NCI-H2196 treated with DMSO at 0.1 percent for 48 hours (cell line): ENCODE measurements around the gene PPP1R13L.
A peak's percentile ranks its signal among the peaks of the same experiment; 100 is the strongest.
"Not testable (repeated sequence)": the region's sequence is repeated elsewhere in the genome, so short reads cannot be mapped to it uniquely, and the experiment has no call there.

Experiments
- DNase-seq: peaks from one replicate; lab custom pipeline; 2025; ENCODE audit not compliant: unreplicated experiment; lab: John Stamatoyannopoulos, UW

Gene PPP1R13L

DNA sequence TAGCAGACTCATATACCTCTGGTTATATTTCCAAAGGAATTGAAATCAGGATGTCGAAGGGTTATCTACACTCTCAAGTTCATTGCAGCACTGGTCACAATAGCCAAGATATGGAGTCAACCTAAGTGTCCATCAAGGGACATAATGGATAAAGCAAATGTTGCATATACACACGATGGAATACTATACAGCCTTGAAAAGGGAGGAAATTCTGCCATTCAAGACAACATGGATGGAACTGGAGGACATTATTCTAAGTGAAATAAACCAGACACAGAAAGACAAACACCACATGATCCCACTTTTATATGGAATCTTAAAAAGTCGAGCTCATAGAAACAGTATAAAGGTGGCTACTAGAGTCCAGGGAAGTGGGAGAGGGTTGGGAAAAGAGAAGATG lies 32.5 kb upstream of the PPP1R13L start:
- no peak for DNase-seq

GRCh38 chr19:45432543-45432942 lies 27.7 kb upstream of the PPP1R13L start:
- not testable (repeated sequence) for DNase-seq

DNA sequence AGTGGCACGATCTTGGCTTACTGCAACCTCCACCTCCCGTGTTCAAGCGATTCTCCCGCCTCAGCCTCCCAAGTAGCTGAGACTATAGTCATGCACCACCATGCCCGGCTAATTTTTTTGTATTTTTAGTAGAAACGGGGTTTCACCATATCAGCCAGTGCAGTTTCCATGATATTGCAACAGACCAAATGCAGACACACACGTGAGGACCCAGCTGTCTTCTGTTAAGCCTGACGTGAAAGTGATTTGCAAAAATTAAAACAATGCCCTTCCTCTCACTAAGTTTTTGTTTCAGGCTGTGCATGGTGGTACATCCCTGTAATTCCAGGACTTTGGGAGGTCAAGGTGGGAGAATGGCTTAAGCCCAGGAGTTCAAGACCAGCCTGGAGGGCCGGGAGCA lies 26.1 kb upstream of the PPP1R13L start:
- DNase-seq = not testable (repeated sequence)

GRCh38 chr19:45429896-45430295 lies 25.0 kb upstream of the PPP1R13L start:
- DNase-seq = not testable (repeated sequence)

- no peak for DNase-seq
These were observed 23.7 kb upstream of the PPP1R13L start for GRCh38 chr19:45428384-45429231.

DNA sequence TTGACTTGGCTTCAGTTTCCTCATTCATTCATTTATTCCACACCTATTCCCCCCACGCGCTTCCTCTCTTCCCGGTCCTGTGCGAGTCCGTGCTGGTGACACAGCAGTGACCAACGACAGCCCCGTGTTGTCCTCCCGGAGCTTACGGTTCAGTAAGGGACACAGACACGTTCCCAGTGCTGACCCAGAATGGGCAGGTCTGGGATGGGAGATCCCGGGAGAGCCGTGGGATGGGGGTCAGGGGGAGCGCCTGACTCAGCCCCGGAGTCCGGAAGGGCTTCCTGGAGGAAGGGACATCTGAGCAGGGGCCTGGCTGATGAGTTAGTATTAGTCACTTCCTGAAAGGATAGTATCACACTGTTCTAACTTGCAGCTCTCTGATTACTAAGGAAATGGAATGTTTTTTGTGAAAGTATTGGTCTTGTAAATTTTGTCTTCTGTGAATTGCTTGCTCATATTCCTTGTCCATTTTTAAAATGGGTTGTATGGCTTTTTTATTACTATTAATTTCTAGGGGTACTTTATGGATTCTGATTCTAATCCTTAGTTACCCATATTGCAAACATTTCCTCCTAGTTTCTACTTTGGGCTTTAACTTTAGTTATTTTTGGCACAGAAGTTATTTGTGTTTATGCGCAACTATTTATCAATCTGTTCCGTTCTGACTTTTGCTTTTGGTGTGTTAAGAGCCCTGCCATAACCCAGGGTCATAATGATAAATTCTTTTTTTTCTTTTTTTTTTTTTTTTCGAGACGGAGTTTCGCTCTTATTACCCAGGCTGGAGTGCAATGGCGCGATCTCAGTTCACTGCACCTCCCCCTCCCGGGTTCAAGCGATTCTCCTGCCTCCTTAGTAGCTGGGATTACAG lies 19.6 kb upstream of the PPP1R13L start:
- DNase-seq = no peak

DNA sequence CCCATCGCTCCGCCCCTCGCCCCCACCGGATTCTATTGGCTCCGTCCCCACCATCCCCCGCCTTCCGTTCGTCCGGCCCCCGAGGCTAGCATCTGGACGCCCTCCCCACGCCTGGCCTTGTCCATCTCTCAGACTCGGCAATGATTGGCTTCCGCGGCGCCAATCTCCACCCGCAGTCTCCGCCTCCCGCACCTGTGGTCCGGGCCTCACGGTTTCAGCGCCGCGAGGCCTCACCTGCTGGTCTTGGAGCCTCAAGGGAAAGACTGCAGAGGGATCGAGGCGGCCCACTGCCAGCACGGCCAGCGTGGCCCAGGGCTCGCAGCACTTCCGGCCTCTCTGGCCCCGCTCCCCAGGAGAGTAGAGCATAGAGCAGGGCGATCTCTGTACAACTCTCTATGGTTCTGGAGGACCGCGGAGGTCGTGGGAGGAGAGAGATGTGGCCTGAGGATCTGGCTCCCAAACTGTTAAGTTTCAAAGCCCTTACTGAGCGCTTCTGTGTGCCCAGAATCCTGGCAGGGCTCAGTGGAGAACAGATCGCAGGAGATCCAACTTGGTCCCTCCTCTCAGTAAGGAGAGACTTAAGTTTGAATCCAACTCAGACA lies 18.8 kb upstream of the PPP1R13L start, which contains the start of gene ERCC1:
ERCC1 (minus strand) TSS at position 329 of the 602 bp plus-strand sequence. CDS start 543 bp downstream, outside the sequence.
- DNase-seq = peak; percentile 98

GRCh38 chr19:45423033-45423588 lies 18.2 kb upstream of the PPP1R13L start:
- no peak for DNase-seq

DNA sequence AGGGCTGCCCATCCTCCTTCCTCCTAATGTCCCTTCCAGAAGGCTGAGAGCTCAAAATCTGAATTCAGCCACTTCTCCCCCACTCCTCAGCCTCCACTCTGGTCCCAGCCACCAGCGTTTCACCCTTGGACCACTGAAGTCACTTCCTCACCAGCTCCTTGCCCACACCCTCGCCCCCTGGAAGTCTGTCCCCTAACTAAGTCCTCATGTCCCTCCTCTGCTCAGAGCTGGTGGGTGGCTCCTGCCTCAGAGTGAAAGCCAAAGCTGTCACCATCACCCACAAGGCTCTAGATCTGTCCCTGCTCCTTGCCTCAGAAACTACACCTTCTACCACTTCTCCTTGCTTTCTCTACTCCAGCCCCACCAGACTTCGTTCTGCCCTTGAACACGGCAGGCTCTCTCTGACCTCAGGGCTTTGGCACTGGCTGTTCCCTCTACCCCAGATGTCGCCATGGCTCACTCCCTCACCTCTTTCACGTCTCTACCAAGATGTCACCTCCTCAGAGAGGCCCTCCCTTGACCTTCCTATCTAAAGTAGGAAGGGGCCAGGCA lies 17.2 kb upstream of the PPP1R13L start:
- no peak for DNase-seq

DNA sequence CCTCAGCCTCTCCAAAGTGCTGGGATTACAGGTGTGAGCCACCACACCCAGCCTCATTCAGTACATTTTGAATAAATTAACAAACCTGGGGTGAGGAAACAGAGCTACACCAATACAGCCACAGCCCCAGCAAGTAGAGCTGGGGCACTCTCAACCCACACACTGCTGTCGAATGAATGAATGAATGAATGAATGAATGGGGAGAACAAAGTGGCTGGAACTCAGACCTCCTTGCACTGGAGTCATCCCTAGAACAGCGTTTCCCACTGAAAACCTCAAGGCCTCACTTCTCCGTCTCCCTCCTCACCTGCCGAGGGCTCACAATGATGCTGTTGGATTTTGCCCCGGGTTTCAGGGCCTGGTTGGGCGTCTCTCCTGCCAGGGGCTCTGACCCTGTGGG lies 16.0 kb upstream of the PPP1R13L start:
- DNase-seq = no peak

DNA sequence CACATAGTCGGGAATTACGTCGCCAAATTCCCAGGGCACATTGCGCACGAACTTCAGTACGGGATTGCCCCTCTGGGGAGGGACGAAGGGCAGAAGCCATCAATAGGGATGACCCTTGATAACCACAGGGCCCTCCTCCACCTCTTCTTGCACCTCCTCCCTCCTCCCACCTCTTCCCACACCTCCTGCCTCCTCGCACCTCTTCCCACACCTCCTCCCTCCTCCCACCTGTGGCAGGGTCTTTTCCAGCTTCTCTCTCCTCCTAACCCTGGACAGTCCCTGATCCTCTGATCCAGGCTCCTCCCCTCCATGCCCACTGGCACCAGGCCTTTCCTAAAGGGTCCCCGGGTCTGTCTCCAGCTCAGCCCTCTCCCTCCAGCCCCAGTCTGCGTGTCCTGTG lies 15.5 kb upstream of the PPP1R13L start:
- DNase-seq = no peak

DNA sequence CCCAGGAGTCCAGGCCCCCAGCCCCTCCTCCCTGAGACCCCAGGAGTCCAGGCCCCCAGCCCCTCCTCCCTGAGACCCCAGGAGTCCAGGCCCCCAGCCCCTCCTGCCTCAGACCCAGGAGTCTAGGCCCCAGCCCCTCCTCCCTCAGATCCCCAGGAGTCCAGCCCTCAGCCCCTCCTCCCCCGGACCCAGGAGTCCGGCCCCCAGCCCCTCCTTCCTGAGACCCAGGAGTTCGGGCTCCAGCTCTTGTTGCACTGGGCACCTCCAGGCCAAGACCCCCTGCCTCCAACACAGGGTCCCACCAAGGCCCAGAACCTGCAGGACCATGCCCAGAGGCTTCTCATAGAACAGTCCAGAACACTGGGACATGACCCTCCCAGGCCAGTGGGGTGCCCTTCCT lies 15.0 kb upstream of the PPP1R13L start:
- DNase-seq = no peak

GRCh38 chr19:45419396-45419795 lies 14.5 kb upstream of the PPP1R13L start:
- DNase-seq = no peak

DNA sequence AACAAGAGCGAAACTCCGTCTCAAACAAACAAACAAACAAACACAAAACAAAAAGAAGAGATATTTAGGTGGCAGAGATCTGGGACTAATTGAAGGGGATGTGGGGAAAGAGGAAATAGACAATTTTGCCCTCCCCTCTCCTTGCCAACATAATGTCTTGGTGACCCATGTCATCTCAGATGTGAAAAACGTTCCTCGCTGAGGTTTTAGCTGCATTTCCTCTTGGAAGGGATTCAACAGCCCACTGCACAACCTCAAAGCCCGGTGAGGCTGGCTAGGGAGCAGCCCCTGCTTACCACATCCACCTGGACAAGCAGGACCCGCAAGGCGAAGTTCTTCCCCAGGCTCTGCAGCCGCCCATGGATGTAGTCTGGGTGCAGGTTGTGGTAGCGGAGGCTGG lies 13.9 kb upstream of the PPP1R13L start:
- DNase-seq = no peak

DNA sequence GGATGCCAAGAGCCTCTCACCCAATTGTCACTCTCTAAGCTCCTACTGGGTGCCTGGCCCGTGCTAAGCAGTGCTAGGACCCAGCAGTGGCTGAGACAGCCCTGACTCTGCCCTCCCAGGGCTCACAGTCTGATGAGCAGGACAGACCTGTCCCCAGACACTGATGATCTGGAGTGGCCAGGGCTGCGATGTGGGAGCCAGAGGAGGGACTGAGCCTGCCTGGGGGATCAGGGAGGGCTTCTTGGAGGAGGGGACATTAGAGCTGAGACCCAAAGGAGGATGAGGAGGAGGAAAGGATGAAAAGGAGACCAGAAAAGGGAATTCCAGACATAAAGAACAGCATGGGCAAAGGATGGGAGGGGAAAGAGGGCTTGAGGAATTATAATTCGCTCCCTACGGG lies 12.3 kb upstream of the PPP1R13L start:
- no peak for DNase-seq

GRCh38 chr19:45414468-45414867 lies 9.6 kb upstream of the PPP1R13L start:
- no peak for DNase-seq

GRCh38 chr19:45413497-45413896 lies 8.6 kb upstream of the PPP1R13L start:
- no peak for DNase-seq

GRCh38 chr19:45410330-45410729 lies 5.5 kb upstream of the PPP1R13L start:
- DNase-seq = not testable (repeated sequence)

GRCh38 chr19:45409557-45409920 lies 4.7 kb upstream of the PPP1R13L start:
- DNase-seq = no peak

- no peak for DNase-seq
These were observed 4.1 kb upstream of the PPP1R13L start for GRCh38 chr19:45408830-45409556.
